Peyer's patch (tissue), 4 donors: ENCODE results near the gene BTG4.

Experiments used
- CTCF ChIP-seq, 6 experiments: fragments of 450-650 bp in 4 of 6; fragments of 200-600 bp in 2 of 6; sonication (generic) in 1 of 6; IDR thresholded peaks; one replicate each; pipeline ENCODE4 v1.5.1; 2017 to 2019; ENCODE audit warnings: antibody characterized with exemption in 6 of 6, mild to moderate bottlenecking in 3 of 6, moderate library complexity in 1 of 6
- POLR2A ChIP-seq, 2 donors: fragments of 450-650 bp; IDR thresholded peaks; one replicate each; pipeline ENCODE4 v1.5.1; 2017; ENCODE audit warnings: antibody characterized with exemption in 2 of 2, mild to moderate bottlenecking in 2 of 2, moderate library complexity in 2 of 2

DNA sequence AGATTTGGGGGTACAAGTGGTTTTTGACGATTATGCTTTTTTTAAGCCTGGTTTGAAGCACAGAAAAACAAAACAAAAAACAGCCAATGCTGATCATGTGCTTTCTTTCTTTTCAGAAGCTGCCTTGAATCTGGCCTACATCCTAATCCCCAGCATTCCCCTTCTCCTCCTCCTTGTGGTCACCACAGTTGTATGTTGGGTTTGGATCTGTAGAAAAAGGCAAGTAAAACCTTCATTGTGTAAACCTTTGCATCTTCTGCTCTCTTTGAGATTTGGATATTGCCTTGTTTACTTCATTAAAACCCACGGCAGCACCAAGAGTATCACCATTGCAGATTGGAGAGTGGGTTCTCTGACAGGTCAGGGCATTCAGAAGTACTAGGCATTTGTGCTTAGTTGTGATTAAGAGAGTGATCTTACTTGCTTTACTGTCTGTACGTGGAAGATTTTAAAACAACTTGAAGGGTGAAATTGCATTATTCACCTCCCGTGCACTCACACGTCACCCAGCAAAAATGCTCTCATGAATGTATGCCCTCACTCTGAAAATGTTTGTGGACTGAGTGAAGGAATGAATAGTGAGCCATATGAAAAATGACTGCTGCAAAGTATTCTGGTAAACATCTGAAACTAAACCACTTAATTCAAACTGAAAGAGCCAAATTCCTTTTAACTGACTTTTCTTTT, 45.4 kb upstream of the BTG4 start:
- TF ChIP-seq CTCF (IDR thresholded peaks at IDR 0.05) (no peak), POLR2A (IDR thresholded peaks at IDR 0.05) (no peak)
